CD4-positive, CD25-positive, alpha-beta regulatory T cell (primary cell): ENCODE measurements around the gene MCU. TPM values are rescaled to one million over a fixed set of nuclear protein-coding genes. Genes with fewer than 3 reads are reported as not detected.

Experiments
- ATAC-seq, 2 donors: fragments of 150-1000 bp; cut with Tn5 transposase; one replicate each; pipeline ENCODE4 v1.10.0; 2021; ENCODE audit warnings: low read depth in 2 of 2, moderate number of reproducible peaks in 2 of 2, moderate library complexity in 1 of 2
- DNase-seq, 3 donors: peaks; one replicate each; pipeline versions ENCODE4 v3.0.0 to v3.0.0-alpha.2; 2012 to 2022; ENCODE audit warnings: mixed read lengths in 1 of 3
- H3K27ac ChIP-seq: one replicate; pipeline ENCODE4 v1.7.0; 2013; ENCODE audit warnings: mild to moderate bottlenecking, low read length; ENCODE audit not compliant: insufficient read depth, poor library complexity, severe bottlenecking
- H3K27me3 ChIP-seq: one replicate; pipeline ENCODE4 v1.7.0; 2013; ENCODE audit warnings: low read length; ENCODE audit not compliant: control insufficient read depth, insufficient read depth
- H3K36me3 ChIP-seq: one replicate; pipeline ENCODE4 v1.7.0; 2013; ENCODE audit warnings: mild to moderate bottlenecking, low read length, moderate library complexity; ENCODE audit not compliant: control insufficient read depth, insufficient read depth
- H3K4me1 ChIP-seq: 2 replicates; pipeline ENCODE4 v1.7.0; 2013; ENCODE audit warnings: mild to moderate bottlenecking, low read length; ENCODE audit not compliant: insufficient read depth, control insufficient read depth, poor library complexity, severe bottlenecking
- H3K4me3 ChIP-seq: one replicate; pipeline ENCODE4 v1.7.0; 2013; ENCODE audit warnings: low read depth, mild to moderate bottlenecking, low read length, moderate library complexity
- H3K9me3 ChIP-seq, 2 experiments: 1 replicate in 1 of 2; 2 replicates in 1 of 2; pipeline ENCODE4 v1.7.0; 2013; ENCODE audit warnings: low read length in 2 of 2, mild to moderate bottlenecking in 1 of 2, moderate library complexity in 1 of 2; ENCODE audit not compliant: control insufficient read depth in 2 of 2
- H3K27ac Mint-ChIP-seq, 3 donors: one replicate each; pipeline ENCODE4 v1.8.0; 2020 to 2022; ENCODE audit warnings: mild to moderate bottlenecking in 3 of 3, mixed read lengths in 3 of 3, moderate library complexity in 2 of 3
- H3K27me3 Mint-ChIP-seq: one replicate; pipeline ENCODE4 v1.8.0; 2022; ENCODE audit warnings: mild to moderate bottlenecking, mixed read lengths
- H3K36me3 Mint-ChIP-seq: one replicate; pipeline ENCODE4 v1.8.0; 2020; ENCODE audit warnings: mixed read lengths
- H3K4me1 Mint-ChIP-seq, 4 donors: one replicate each; pipeline ENCODE4 v1.8.0; 2020 to 2022; ENCODE audit warnings: mixed read lengths in 4 of 4, mild to moderate bottlenecking in 1 of 4
- H3K4me3 Mint-ChIP-seq, 4 donors: one replicate each; pipeline ENCODE4 v1.8.0; 2020 to 2022; ENCODE audit warnings: mild to moderate bottlenecking in 4 of 4, mixed read lengths in 4 of 4, moderate library complexity in 3 of 4
- H3K9me3 Mint-ChIP-seq, 7 donors: one replicate each; pipeline ENCODE4 v1.8.0; 2020 to 2022; ENCODE audit warnings: mixed read lengths in 7 of 7, mild to moderate bottlenecking in 3 of 7, moderate library complexity in 2 of 7
- polyA plus RNA-seq, 4 donors: library from polyadenylated mRNA; unstranded; fragments of 300-500 nt; fragmentation: Illumina TruSeq; gene quantifications; one replicate each; pipeline ENCODE4 v1.2.3, GENCODE V29; 2021
- total RNA-seq: library from RNA; stranded (reverse); gene quantifications from one replicate; pipeline ENCODE4 v1.2.3, GENCODE V29; 2022

Gene MCU
- total and polyA plus RNA-seq, 5 donors from 2014 or later, result 9.0 to 15.6 (median 11.9) TPM

DNA sequence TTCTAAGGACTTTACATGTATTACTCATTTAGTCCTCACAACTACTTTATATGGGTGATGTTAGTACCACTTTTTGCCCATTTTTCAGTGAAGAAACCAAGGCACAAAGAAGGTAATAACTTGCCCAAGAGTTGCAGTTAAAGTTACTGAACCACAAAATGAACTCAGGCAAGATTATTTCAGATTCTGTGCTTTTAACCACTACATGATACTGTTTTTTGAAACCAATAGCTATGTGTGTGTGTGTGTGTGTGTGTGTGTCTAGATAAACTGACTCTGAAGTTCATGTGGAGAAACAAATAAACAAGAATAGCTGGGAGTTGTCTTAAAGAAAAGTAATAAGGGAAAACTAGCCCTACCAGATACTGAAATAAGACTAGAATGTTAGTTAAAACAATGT, 140.8 kb downstream of the MCU start:
- H3K36me3 Mint-ChIP-seq, result no peaks in the 10 kb centered on the region

GRCh38 chr10:72834183-72834825, 142.4 kb downstream of the MCU start:
- H3K36me3 ChIP-seq, result peaks cover 3% of the 10 kb centered on the region
- no peak overlapping the region for H3K4me3 Mint-ChIP-seq
- ATAC-seq (peak; percentile 40 to 58), DNase-seq (peak; percentile 28 to 77 (median 67))
- no peaks in the 10 kb centered on the region for H3K4me1 ChIP-seq
- no peaks in the 10 kb centered on the region for H3K9me3 ChIP-seq
- no peaks in the 10 kb centered on the region for H3K36me3 Mint-ChIP-seq
- H3K27ac Mint-ChIP-seq, result no peak overlapping the region
- no peaks in the 10 kb centered on the region for H3K27me3 ChIP-seq
- no peak overlapping the region for H3K27ac ChIP-seq
- H3K4me3 ChIP-seq, result no peak overlapping the region
- H3K27me3 Mint-ChIP-seq, result no peaks in the 10 kb centered on the region
- H3K4me1 Mint-ChIP-seq, result peaks cover 0 to 9% (median 3%) of the 10 kb centered on the region in 4 donors
- H3K9me3 Mint-ChIP-seq, result no peaks in the 10 kb centered on the region

More for the DNA sequence above, 140.8 kb downstream of the MCU start:
- DNase-seq (no peak), ATAC-seq (no peak)
- Histone ChIP-seq H3K4me1 (no peaks in the 10 kb centered on the region), H3K9me3 (no peaks in the 10 kb centered on the region), H3K4me3 (no peak overlapping the region), H3K36me3 (peaks cover 3% of the 10 kb centered on the region), H3K27ac (no peak overlapping the region), H3K27me3 (no peaks in the 10 kb centered on the region)
- Mint-ChIP-seq H3K9me3 (no peaks in the 10 kb centered on the region), H3K4me3 (no peak overlapping the region), H3K27me3 (no peaks in the 10 kb centered on the region), H3K4me1 (peaks cover 0 to 9% (median 3%) of the 10 kb centered on the region in 4 donors), H3K27ac (peak overlapping the region in 1 of 3 donors; percentile 21)

DNA sequence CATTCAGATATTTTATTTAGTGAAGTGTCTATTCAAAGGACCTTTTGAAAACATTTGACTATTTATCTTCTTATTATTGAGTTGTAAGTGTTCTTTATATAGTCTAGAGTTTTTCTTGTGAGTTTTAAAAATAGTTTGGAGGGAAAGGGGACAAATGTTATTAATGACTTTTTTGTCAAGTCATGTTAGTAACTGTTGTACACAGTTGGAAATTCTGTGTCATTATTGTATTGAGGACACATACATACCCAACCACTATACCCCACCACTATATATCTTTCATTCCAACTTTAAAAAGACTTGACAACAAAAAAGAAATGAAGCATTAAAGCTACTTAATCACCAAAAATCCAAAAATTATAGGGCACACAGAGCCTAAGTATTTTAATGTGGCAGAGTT, 148.4 kb downstream of the MCU start:
- H3K4me1 Mint-ChIP-seq, result peaks cover 0 to 2% (median 0%) of the 10 kb centered on the region in 4 donors

DNA sequence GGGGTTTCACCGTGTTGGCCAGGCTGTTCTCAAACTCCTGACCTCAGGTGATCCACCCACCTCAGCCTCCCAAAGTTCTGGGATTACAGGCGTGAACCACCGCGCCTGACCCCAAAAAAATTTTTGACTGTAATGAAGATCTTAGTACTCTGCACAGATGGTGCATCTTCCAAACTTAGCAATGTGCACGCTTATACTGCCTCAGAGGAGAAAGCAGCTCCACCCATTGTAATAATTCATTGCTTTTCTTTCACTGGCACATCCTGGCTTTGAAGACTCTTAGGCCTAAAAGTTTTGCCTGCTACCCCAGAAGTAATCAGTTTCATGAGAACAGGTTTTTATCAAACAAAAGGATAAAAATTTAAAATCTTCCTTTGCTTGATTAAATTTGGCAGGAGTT, 149.5 kb downstream of the MCU start:
- peaks cover 0 to 2% (median 0%) of the 10 kb centered on the region in 4 donors for H3K4me1 Mint-ChIP-seq
- no peaks in the 10 kb centered on the region for H3K9me3 ChIP-seq
- no peaks in the 10 kb centered on the region for H3K4me1 ChIP-seq
- no peak overlapping the region for H3K27ac Mint-ChIP-seq
- no peaks in the 10 kb centered on the region for H3K36me3 Mint-ChIP-seq
- no peaks in the 10 kb centered on the region for H3K27me3 ChIP-seq
- no peaks in the 10 kb centered on the region for H3K9me3 Mint-ChIP-seq
- no peak for ATAC-seq
- H3K4me3 Mint-ChIP-seq, result no peak overlapping the region
- H3K27me3 Mint-ChIP-seq, result no peaks in the 10 kb centered on the region
- no peak overlapping the region for H3K27ac ChIP-seq
- no peak for DNase-seq
- no peak overlapping the region for H3K4me3 ChIP-seq
- no peaks in the 10 kb centered on the region for H3K36me3 ChIP-seq

More for the DNA sequence above, 148.4 kb downstream of the MCU start:
- H3K4me3 Mint-ChIP-seq, result no peak overlapping the region
- Histone ChIP-seq H3K4me1 (no peaks in the 10 kb centered on the region), H3K27me3 (no peaks in the 10 kb centered on the region), H3K9me3 (no peaks in the 10 kb centered on the region), H3K4me3 (no peak overlapping the region), H3K36me3 (peaks cover 3% of the 10 kb centered on the region), H3K27ac (no peak overlapping the region)
- DNase-seq, result no peak
- no peaks in the 10 kb centered on the region for H3K9me3 Mint-ChIP-seq
- H3K27me3 Mint-ChIP-seq, result no peaks in the 10 kb centered on the region
- no peak for ATAC-seq
- H3K36me3 Mint-ChIP-seq, result no peaks in the 10 kb centered on the region
- H3K27ac Mint-ChIP-seq, result no peak overlapping the region

DNA sequence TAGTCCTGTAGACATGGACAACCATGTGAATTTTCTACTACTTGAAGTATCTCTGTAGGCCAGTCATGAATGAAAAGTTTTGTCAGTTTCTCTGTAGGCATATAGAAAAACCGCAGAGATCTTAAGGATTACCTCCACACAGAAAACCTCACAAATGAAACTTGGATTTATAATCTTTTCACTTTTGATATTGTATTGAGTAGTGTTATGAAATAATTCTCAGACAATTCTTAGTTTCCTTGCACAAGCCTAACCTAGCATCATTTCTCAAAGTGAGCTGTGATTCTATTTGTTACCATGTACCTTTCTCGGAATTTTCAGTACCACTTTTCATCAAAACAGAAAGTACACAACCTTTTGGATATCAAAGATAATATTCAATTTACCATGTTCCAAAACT, 150.2 kb downstream of the MCU start:
- H3K9me3 Mint-ChIP-seq, result no peaks in the 10 kb centered on the region
- H3K36me3 Mint-ChIP-seq, result no peaks in the 10 kb centered on the region

DNA sequence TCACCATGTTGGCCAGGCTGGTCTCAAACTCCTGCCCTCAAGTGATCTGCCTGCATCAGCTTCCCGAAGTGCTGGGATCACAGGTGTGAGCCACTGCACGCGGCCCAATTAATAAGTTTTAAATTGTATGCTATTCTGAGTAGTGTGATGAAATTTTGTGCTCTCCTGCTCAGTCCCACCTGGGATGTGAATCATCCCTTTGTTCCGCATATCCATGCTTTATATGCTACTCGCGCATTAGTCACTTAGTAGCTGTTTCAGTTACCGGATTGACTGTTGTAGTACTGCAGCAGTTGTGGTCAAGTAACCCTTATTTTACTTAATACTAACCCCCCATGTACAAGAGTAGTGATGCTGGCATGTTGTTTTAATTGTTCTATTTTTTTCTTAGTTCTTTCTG, 154.3 kb downstream of the MCU start:
- no peak overlapping the region for H3K4me3 ChIP-seq
- H3K9me3 Mint-ChIP-seq, result peaks cover 0 to 2% (median 0%) of the 10 kb centered on the region in 7 donors
- no peak for DNase-seq
- H3K27me3 Mint-ChIP-seq, result no peaks in the 10 kb centered on the region
- no peak overlapping the region for H3K4me3 Mint-ChIP-seq
- H3K27me3 ChIP-seq, result no peaks in the 10 kb centered on the region
- H3K36me3 ChIP-seq, result no peaks in the 10 kb centered on the region
- H3K4me1 Mint-ChIP-seq, result peaks cover 0 to 2% (median 0%) of the 10 kb centered on the region in 4 donors
- H3K36me3 Mint-ChIP-seq, result peaks cover 3% of the 10 kb centered on the region
- no peaks in the 10 kb centered on the region for H3K4me1 ChIP-seq
- H3K27ac ChIP-seq, result no peak overlapping the region
- H3K9me3 ChIP-seq, result no peaks in the 10 kb centered on the region
- ATAC-seq, result no peak
- no peak overlapping the region for H3K27ac Mint-ChIP-seq

More for the DNA sequence above, 150.2 kb downstream of the MCU start:
- ATAC-seq (no peak), DNase-seq (no peak)
- no peaks in the 10 kb centered on the region for H3K4me1 ChIP-seq
- no peak overlapping the region for H3K4me3 ChIP-seq
- H3K27me3 ChIP-seq, result no peaks in the 10 kb centered on the region
- H3K27ac ChIP-seq, result no peak overlapping the region
- no peaks in the 10 kb centered on the region for H3K27me3 Mint-ChIP-seq
- no peak overlapping the region for H3K4me3 Mint-ChIP-seq
- no peaks in the 10 kb centered on the region for H3K36me3 ChIP-seq
- peaks cover 0 to 2% (median 0%) of the 10 kb centered on the region in 4 donors for H3K4me1 Mint-ChIP-seq
- H3K9me3 ChIP-seq, result no peaks in the 10 kb centered on the region
- no peak overlapping the region for H3K27ac Mint-ChIP-seq

- Histone ChIP-seq H3K9me3 (no peaks in the 10 kb centered on the region), H3K27me3 (no peaks in the 10 kb centered on the region), H3K36me3 (no peaks in the 10 kb centered on the region), H3K4me1 (no peaks in the 10 kb centered on the region), H3K4me3 (no peak overlapping the region), H3K27ac (no peak overlapping the region)
- no peaks in the 10 kb centered on the region for H3K27me3 Mint-ChIP-seq
- H3K27ac Mint-ChIP-seq, result no peak overlapping the region
- H3K4me1 Mint-ChIP-seq, result peaks cover 0 to 4% (median 0%) of the 10 kb centered on the region in 4 donors
- no peak overlapping the region for H3K4me3 Mint-ChIP-seq
- no peak for DNase-seq
- ATAC-seq, result no peak
- peaks cover 10% of the 10 kb centered on the region for H3K36me3 Mint-ChIP-seq
- peaks cover 0 to 3% (median 2%) of the 10 kb centered on the region in 7 donors for H3K9me3 Mint-ChIP-seq
Observed at GRCh38 chr10:72847681-72848080, 155.7 kb downstream of the MCU start.

- peaks cover 17% of the 10 kb centered on the region for H3K36me3 Mint-ChIP-seq
- H3K27me3 ChIP-seq, result no peaks in the 10 kb centered on the region
- DNase-seq, result no peak
- no peaks in the 10 kb centered on the region for H3K36me3 ChIP-seq
- no peak overlapping the region for H3K4me3 ChIP-seq
- no peak overlapping the region for H3K27ac Mint-ChIP-seq
- no peak for ATAC-seq
- no peaks in the 10 kb centered on the region for H3K9me3 ChIP-seq
- H3K27ac ChIP-seq, result no peak overlapping the region
- no peaks in the 10 kb centered on the region for H3K4me1 ChIP-seq
- H3K4me1 Mint-ChIP-seq, result peaks cover 0 to 4% (median 0%) of the 10 kb centered on the region in 4 donors
- no peak overlapping the region for H3K4me3 Mint-ChIP-seq
- H3K27me3 Mint-ChIP-seq, result no peaks in the 10 kb centered on the region
- H3K9me3 Mint-ChIP-seq, result peaks cover 0 to 3% (median 2%) of the 10 kb centered on the region in 7 donors
Observed at GRCh38 chr10:72850861-72851260, 158.9 kb downstream of the MCU start.
